Sciatic nerve (tissue), 2 donors: ENCODE data around the gene HSPBAP1. TPM values are rescaled to one million over a fixed set of nuclear protein-coding genes. Genes with fewer than 3 reads are reported as not detected.

Source experiments
- ATAC-seq: fragments of 200-7000 bp; cut with Tn5 transposase; one replicate; pipeline ENCODE4 v1.9.1; 2020; ENCODE audit warnings: mild to moderate bottlenecking, moderate library complexity
- DNase-seq: peaks from one replicate; pipeline ENCODE4 v3.0.0-alpha.2; 2020; ENCODE audit warnings: low spot score
- intact Hi-C: fragments of 100-400 bp; cut with DNase I; formaldehyde crosslinking; loops from one replicate; pipeline ENCODE4 v1.14.2; 2022
- total RNA-seq: library from RNA; stranded (reverse); fragmentation: NEBNext Ultra II Directional; extraction: Animal tissue kit (Norgen Biotek cat#: 25700); gene quantifications from one replicate; pipeline ENCODE4 v1.2.1, GENCODE V29; 2021
- donor health status: DM: no; HTN: no; CAD: no.
- donor health status: DM: no; HTN: no; CAD: no.

The HSPBAP1 gene
- total RNA-seq, 1 donor from 2014 or later = 15.9 TPM

DNA sequence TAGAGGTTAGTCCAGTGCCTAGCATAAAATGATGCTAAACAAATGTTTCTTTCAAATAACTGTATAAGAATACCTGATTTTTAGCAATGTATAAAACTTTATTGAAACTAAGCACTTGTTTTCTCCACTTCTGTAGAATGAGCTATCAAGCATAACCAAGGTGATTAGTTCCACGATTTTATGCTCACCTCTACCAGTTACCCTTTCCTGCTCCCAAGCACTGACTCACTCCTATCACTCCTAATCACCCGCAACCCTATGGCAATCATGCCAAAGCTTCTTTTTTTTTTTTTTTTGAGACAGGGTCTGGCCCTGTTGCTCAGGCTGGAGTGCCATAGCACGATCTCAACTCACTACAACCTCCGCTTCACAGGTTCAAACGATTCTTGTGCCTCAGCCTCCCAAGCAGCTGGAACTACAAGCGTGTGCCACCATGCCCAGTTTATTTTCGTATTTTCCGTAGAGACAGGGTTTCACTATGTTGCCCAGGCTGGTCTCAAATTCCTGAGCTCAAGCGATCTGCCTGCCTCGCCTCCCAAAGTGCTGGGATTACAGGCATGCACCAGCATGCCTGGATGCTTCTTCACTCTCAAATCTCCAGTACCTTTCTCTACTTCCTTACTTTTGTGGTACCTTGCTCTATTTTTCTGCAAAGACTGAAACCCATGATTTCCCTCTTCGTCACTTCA, 3.9 kb downstream of the HSPBAP1 start:
- ATAC-seq (no peak), DNase-seq (no peak)
- intact Hi-C loops = no loop called here

DNA sequence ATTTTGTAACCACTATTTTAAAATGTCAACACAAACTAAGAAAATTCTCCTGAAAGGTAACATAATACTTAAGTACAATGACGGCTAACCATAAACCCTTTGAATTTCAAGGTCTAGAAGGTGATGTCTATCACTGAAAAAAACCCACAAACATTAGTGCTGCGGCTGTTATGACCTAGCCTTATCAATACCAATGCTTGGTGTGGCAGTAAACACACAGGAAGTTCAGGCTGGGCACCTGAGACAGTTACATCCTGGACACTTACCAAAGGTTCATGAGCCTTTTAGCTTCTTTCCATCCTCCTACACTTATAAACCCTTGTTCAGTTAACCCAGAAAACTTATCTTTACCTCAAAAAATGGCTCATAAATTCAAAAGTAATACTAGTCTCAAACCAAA, 5.8 kb downstream of the HSPBAP1 start:
- intact Hi-C loops = no loop called here
- no peak for DNase-seq
- ATAC-seq = no peak

DNA sequence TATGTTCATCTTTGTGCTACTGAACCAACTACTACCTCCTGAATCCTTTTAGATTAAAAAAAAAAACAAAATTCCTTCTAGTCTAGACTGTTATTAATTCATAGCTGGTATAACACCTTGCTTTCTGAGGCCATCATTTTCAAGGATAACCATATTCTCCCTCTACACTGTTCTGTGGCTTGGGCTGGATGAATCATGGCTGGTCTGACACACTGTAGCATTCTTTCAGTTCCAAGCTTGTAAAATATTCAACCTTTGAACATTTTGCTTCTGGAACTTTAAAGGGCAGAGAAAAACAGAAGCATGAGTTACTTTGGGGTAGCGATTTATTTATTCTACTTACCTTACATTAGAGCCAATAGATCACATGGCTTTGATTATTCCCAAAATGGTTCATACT, 7.6 kb downstream of the HSPBAP1 start:
- ATAC-seq = no peak
- intact Hi-C loops = no loop called here
- no peak for DNase-seq

DNA sequence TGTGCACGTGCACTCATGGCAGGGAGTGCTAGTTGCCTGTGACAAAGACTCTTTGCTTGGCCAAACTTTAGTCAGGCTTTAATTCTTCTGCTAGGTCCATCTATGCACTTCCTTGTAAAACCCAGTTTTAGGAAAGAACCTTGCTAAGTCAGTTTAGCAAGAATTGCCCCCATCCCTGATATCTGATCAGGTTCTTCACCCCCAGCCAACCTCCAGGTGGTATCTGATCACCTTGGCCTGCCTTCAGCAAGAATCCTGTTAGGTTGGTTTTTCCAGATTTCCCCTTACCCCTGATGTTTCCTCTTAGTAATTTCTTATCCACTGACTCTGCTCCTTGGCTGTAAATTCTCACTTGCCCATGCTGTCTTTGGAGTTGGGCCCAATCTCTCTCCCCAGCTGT, 8.4 kb downstream of the HSPBAP1 start:
- intact Hi-C loops = no loop called here
- no peak for ATAC-seq
- no peak for DNase-seq

GRCh38 chr3:122784436-122784835, 9.2 kb downstream of the HSPBAP1 start:
- ATAC-seq = no peak
- intact Hi-C loops = no loop called here
- no peak for DNase-seq

DNA sequence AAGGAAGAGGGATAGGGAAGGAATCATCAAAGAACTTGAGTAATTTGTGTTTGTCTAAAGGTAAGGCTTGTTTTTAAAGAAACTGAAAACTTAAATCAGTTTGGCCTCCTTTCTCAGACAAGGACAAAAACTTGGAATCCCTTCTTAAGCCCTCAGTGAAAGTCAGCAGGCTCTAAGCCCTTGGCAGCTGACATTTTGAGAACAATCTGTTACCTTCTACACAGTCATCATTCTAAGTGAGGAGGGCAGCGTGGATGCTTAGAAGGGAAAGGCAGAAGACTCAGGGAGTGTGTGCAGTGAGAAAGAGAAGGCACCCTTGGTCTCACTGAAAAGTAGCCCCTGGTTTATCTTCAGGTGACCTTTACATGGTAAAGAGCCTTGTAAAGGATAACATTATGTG, 10.8 kb downstream of the HSPBAP1 start:
- no peak for ATAC-seq
- intact Hi-C loops = no loop called here
- DNase-seq = no peak

GRCh38 chr3:122777563-122777962, 16.1 kb downstream of the HSPBAP1 start:
- intact Hi-C loops = no loop called here
- DNase-seq = no peak
- no peak for ATAC-seq

- no peak for ATAC-seq
Measured at GRCh38 chr3:122776675-122777468, 16.8 kb downstream of the HSPBAP1 start.

DNA sequence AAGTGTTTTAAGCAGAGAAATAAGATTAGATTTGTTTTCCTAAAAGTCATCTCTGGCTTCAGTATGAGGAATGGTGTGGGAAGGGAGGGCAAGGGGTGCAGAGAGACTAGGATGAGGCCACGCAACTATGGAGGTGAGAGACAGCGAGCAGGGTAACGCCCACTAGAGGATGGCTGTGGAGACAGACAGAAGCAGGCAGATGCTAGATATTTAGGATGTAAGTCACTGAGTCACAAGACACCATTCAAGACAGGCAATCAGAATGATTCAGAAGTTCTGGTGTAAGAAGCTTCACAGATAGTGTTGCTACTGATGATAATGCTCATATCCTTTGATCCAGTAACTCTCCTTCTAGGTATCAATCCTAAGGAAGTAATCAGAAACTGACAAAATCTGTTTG, 19.1 kb downstream of the HSPBAP1 start:
- no peak for ATAC-seq

More at GRCh38 chr3:122776675-122777468, 16.8 kb downstream of the HSPBAP1 start:
- intact Hi-C loops = no loop called here
- no peak for DNase-seq

DNA sequence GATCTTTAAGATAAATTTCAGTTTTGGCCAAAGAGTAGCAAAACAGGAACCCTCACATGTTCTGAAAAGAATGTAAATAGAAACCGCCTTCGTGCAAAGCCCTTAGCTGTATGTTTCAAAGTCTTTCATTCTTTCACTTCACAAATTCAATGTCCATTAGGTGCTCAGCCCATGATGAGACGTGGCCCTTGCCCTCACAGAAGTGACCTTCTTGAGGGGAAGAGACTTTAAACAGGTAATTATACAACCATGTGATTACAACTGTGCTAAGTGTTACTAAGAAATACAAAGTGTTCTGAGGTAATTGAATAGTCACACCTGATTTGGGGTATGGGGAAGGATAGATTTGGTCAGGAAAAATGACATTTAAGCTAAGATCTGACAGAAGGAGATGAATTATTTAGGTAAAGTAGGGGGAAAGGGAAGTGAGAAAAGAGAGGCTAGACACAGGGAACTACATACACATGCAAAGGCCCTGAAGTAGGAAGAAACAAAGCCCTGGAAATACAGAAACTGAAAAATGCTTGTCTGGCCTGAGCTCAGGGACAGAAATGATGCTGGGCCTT, 19.6 kb downstream of the HSPBAP1 start:
- ATAC-seq (no peak), DNase-seq (no peak)
- intact Hi-C loops = no loop called here

More for the DNA sequence above, 19.1 kb downstream of the HSPBAP1 start:
- intact Hi-C loops = no loop called here
- DNase-seq = no peak

DNA sequence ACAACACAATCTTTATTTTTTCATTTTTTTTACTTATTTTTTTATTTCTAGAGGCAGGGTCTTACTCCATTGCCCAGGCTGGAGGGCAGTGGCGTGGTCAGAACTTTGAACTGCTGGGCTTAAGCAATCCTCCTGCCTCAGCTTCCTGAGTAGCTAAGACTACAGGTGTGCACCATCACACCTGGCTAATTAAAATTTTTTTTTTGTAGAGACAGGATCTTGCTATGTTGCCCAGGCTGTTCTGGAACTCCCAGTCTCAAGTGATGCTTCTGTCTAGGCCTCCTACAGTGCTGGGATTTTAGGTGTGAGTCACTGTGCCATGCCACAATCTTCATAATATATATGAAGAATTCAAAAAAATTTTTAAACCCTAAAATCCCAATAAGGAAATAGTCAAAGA, 20.8 kb downstream of the HSPBAP1 start:
- ATAC-seq = no peak
- intact Hi-C loops = no loop called here
- no peak for DNase-seq

GRCh38 chr3:122770521-122771202, 23.0 kb downstream of the HSPBAP1 start:
- intact Hi-C loops = no loop called here
- no peak for DNase-seq
- no peak for ATAC-seq

GRCh38 chr3:122767540-122768372, 25.9 kb downstream of the HSPBAP1 start:
- DNase-seq (no peak), ATAC-seq (peak; percentile 45)
- intact Hi-C loops = no loop called here

DNA sequence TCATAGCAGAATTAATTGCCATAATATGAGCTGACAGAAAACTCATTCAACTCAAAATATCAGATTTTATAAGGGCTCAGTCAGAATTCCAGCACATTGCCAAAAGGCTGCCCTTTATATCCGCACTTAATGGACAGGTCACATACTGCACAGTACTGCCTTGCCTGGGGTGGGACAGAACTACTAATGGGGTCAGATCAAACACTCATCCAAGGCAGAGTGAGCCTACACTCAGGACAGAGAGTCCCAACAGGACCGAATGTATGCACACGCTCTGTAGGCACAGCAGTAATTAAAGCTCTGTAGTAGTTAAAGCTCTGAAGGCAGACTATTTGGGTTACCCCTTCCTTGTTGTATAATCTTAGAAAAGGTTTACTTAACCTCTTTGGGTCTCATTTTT, 27.2 kb downstream of the HSPBAP1 start:
- intact Hi-C loops = no loop called here
- no peak for DNase-seq
- no peak for ATAC-seq

DNA sequence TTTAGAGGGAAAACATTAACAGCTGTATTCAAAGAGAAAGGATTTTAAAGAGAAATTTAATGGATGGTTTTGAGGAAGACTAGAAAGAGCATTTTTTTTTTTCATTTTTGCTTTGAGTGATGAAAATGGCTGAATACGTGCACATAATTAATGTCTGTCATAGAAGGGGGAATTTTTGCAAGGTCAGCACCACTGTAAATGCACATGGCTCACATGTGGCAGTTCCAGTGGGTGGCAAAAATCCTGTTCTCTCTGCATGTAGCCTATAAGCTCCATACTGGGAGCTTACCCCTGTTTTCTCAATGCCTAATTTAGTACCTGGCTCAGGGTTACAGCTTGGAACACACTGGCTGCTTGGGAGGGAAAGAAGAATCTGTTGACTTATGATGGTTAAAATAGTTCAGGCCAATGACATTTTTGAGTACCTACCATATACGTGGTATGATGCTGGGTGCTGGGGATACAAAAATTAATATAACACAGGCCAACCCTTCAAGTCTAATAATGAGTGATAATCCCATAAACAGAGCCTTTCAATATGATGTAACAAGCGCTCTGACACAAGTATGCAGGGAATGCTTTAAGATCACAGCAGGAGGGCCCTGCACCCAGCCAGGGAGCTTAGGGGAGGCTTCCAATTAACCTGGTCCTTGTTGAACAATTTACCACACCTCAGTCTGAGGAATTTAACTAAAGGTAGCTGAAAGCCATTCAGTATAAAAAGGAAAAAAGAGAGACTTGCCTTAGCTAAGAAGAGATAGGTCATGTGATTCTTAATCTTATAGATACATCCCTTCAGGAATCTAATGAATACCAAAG, 33.0 kb downstream of the HSPBAP1 start:
- DNase-seq = no peak
- ATAC-seq = no peak
- intact Hi-C loops = no loop called here

DNA sequence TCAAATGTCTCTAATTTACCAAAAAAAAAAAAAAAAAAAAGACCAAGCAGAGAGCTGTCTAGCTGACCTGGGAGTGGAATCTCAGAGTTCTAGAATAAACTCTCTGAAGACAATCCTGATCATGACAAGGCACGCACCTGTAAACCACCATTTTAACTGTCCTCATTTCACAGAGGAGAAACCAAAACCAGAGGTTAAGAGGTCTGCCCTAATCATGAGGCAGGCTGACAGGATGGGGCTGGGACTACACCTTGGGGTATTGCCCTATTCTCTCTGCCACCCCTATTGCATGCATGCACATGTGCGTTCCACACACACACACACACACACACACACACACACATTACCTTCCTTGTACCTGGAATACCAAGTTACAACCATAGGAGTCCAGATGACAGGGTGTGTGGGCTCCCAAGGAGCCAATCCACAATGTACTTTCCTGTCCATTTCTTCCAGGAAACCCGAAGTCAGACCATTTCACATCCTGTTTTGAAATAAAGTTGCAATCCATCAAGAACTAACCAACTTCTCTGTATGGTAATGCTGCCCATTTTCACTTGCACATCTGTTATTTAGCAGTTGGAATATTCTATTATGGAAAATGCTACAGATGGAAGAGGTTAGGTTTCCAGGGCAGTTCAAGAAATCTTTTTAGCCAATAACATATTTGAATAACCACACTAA, 34.6 kb downstream of the HSPBAP1 start:
- intact Hi-C loops = no loop called here
- ATAC-seq (no peak), DNase-seq (no peak)

- DNase-seq (no peak), ATAC-seq (no peak)
- intact Hi-C loops = no loop called here
Measured at GRCh38 chr3:122755491-122755890, 38.1 kb downstream of the HSPBAP1 start.

DNA sequence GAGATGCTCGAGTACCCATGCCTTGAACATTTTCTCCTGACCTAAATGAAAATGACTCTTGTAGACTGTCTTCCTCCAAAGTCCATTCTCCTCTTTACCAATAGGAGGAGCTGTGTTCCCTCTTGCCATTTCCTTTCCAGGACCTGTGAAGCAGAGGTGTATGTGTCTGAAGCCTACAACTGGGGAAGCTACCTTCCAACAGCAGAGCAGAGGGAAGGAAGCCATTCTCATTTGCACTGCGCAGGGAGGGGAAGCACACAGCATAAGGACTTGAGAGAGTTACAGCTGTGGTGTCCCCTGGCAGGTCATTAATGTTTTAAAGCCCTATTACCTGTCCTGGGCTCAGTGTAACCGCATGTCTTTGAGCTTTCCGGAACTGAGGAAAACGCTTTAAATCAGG, 38.7 kb downstream of the HSPBAP1 start:
- DNase-seq (no peak), ATAC-seq (no peak)
- intact Hi-C loops = no loop called here
